HG02678 (cell line): ENCODE data around the gene KIF1C.

ENCODE experiments used
- ATAC-seq: cut with Tn5 transposase; IDR thresholded peaks from one replicate; pipeline ENCODE4 v1.9.1; 2021; ENCODE audit warnings: mild to moderate bottlenecking, moderate library complexity; ENCODE audit not compliant: unreplicated experiment

KIF1C gene

DNA sequence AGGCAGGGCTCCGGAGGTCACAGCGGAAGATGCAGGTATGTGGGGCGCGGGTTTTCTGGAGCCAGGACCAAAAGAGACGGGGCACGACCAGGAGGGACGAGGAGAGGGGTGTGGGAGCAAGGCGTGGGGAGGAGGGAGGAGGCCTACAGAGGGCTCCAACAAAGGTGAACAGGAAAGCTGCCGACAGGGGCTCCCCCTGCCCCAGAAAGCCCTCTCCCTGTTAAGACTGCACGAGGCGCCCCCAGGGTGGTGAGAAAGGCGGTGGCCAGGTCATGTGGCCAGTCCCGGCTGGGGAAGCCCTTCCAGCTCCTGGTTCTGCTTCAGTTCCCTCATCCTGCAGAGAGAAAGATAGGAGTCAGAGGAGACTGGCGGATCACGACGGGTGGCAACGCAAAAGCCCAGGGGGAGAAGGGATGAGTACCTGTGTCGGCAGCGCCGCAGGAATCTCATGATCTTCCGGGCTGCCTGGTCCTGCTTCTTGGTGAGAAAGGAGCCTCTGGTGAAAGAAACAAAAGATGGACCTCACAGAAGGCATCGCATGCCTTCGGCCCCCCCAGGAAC, 29.2 kb upstream of the KIF1C start:
- ATAC-seq = no peak

DNA sequence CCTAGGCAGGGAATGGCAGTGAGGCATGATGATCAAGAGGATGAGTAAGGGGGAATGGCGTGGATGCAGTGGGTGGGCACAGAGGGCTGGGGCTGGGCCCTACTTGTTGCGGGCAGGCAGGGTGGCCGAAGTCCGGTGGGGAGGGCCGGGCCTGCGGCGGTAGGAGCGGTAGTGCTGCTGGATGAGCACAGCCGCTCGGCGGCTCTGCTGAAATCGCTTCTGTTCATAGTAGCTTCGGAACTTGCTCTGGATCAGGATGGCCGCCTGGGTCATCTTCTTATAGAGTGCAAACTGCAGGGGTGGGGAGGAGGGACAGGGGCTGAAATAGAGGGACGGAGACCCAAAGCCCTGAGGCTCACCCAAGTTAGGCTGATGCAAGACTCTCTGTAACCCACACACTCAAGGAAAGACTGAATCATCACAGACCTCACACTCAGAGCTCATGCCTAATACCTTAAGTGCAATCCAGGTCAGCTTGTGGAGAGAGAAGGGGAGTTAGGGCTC, 28.7 kb upstream of the KIF1C start:
- no peak for ATAC-seq

DNA sequence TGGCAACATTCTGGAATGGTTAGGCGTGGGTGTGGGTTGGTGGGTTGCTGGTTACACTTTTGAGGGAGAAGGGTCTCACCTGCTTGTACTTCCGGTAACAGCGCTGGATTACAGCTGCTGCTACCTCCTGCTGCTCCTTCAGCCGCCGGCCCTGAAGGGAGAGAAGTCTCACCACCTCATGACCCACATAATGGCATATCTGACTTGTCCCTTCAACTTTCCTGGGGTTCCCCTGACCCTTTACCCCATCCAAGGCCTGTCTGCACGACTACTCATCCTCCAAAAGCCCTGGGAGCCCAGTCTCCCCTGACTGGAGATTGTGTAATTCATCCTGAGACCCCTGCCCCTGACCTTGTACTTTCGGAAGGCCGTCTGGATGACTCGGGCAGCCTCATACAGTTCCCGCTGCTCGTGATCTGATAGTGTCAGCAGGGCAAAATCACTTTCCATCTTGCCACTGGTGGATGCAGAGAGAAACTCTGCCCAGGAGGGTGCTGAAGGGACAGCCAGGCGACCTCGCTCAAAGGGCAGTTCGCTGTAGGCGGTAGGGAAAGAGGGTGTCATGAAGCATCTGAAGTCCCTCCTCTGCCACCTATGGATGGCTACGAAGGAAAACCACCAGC, 28.1 kb upstream of the KIF1C start:
- ATAC-seq = no peak

DNA sequence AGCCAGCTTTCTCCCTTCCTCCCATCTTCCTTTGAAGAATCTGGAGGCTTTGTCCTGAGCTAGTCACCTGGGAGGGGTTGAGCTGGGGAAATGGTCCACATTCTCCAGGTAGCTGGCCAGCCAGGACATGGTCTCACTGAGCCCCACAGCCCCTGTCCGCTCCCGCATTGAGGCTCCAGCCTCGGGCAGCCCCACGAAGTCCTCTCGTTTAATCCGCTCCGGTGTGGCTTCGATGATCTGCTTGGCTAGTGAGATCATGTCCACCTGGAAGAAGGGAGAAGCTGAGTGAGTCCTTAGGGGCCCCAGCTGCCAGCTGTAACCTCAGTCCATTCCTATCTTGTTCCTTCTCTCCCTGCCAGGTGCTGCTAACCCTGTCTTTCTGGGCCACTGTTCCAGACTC, 27.5 kb upstream of the KIF1C start:
- no peak for ATAC-seq

DNA sequence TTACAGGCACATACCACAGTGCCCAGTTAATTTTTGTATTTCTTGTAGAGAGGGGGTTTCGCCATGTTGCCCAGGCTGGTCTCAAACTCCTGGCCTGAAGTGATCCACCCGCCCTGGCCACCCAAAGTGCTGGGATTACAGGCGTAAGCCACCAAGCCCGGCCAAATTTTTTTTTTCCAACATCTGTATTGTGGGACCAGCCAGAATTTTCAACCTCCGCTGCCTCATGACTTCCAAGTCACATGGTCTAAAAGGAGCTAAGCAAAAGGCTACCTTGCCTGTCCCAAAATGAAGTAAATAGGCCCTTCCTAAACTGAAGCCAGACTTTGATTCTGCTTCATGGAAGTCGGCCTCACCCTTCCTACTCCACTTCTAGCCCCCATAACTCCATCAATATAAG, 25.9 kb upstream of the KIF1C start:
- ATAC-seq = no peak

DNA sequence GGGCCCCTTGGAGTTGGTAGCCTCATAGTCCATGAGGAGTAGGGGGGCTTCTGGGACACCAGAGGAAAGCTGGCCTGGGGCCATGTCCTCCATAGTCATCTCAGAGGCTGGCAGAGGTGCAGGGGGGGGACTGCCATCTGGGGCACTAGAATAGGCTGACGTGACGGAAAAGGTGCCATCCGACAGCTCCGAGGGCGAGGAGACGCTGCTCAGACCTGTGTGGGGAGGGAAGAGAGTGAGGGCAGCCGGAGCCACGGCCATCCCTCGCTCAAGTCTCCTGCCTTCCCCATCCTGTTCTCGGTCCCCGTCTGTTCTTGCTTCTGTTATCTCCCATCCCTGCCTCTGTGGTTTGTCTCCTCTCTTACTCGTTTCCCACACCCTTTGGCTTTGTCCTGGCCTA, 25.4 kb upstream of the KIF1C start:
- no peak for ATAC-seq

DNA sequence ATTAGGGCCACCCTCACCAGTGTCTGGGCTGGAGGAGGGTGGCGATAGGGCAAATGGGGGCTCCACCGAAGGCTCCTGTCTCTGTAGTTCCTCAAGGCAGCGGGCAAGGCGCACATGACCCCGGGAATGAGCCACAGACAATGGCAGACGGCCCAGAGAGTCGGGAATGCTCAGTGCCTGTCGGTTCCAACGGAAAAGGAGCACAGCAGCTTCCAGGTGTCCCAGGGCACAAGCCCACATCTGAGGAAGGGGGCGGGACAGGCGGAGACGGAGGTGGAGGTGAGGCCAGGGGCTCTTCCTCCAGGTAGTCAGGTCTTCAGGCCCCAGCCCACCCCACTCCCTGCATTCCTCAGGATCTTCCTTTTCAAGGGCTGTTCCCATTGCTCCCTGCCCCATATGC, 25.0 kb upstream of the KIF1C start:
- ATAC-seq = no peak

DNA sequence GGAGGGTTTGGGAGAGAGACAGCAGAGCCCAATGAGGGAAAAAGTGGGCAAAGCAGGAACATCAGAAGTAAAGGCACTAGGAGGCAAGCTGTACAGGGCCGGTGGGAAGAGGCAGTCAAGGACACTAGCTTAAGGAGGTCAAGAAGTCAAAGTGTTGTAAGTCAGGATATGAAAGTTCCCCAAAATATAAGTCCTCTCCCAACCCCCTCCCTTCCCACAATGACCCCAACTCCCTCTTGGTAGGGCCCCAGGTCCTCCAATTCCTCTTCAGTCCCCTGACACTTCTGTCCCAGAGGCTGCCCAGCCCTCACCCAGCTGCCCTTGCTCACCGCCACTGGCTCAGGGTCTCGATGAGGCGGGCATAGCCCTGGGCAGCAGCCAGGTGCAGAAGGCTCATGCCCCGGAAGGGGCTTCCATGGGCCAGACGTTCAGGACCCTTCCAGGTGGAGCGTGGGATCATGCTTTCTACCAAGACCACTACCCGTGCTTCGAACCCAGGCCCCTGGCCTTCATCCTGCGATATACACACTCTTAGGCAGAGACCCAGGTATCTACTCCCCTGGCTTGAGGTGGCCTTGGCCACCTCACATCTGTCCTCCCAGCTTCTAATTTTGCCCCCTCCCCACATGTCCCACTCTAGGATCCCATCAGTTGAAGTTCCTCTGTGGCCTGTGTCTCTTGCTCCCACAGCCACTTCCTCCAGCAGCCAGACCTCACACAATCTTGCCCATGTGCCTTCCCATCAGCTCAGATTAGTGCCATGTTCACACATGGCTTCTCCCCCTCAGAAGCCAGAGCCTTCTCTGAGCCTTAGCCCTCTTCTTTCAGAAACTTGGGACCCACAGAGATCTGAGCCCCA, 24.3 kb upstream of the KIF1C start:
- no peak for ATAC-seq

DNA sequence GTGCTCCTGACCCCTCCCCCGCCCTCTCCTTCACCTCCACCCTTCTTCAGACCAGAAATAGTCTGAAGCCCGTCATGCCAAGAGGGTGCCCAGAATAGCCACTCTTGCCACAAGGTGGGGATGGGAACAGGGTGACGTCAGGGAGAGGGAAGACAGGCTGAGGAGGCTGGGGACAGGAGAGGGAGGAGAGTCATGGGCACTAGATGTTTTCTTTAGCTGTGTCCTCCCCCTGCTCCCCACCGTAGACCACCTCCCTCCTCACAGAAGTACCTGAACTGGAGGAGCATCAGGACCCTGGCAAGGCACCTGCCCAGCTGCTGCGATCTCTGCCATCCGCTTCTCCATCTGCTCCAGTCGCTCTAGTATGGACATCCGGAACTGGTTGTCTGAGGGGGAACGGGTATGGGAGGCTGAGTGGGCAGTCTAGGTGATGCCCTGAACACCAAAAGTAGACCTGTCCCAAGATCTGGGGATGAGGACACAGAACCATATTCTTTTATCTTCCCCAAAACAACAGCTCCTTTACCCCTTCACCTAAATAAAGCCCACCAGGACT, 23.6 kb upstream of the KIF1C start:
- no peak for ATAC-seq

DNA sequence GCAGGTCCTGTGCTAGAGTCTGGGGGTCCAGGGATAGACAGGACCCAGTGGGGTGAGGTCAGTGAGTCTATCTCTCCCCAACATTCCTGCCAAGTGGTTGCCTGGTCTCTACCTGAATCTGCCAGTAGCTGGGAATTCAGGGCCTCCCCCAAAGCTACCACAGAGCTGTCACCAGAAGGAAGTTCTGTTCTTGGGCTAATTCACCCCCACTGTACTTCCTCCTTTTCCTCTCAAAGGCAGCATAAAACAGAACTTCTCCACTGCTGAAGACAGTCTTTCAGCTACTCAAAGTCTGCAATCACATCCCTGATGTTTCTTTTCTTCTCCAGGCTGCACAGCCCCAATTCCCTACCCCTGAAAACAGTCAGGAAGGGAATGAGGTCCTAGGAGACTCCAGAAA, 19.0 kb upstream of the KIF1C start:
- ATAC-seq = no peak

DNA sequence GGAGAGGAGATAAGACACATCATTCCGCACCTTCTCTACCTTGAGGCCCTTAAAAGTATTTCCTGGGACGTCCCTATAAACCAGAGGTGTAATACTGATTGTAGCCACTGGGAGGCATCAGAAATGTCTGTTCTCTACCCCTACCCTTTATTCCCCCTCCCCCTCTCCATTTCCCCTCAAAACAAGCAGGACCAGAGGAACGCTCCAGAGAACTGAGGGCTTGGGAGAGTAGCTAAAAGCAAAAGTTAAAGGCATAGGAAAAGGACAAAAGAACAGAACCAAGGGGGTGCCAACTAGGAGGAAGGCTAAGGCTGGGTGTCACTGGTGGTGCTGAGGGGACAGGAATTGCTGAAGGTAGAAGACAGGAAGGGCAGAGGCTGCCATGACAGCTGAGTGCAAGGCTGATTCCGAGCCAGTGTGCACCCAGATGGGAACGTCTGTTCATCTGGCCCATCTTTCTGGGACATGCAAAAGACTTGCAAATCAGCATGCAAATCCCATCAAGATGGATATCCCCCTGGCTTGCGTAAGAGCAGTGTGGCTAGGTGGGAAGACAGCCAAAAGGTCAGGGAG, 17.0 kb upstream of the KIF1C start:
- no peak for ATAC-seq

DNA sequence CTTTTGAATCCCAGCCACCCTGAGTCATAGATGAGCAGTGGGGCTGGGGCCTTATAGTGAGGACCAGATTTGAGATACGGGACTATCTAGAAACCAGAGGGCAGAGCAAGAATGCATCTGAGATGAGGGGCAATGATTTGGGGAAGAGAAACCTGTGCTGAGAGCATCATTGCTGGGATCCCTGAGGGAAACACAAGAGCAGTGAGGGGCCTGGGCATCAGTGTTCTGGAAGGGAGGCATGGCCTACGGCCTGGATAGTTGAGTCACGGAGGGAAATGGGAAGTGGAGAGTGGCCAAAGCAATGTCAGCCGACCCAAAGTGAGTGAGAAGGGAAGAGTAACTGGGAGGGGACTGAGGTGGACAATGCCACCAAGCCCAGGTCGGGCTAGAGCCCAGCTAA, 15.4 kb upstream of the KIF1C start:
- ATAC-seq = no peak

DNA sequence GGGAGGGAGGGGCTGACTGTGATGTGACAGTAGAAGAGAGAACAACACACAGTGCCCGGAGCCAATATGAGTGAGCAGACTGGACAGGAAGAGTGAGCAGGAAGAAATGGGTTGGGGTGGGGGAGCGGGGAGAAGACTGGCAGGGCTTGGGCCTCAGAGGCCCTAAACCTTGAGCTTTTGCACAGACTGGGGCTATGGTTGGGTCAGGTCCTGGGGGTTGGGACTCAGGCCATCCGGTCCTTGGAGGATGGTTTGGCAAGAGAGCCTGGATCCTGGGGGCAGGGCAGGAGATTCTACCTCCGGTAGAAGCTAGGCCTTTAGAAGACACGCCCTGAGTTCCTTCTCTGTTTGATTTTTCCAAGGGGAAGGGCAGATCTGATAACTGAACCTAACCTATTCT, 11.3 kb upstream of the KIF1C start:
- ATAC-seq = no peak

DNA sequence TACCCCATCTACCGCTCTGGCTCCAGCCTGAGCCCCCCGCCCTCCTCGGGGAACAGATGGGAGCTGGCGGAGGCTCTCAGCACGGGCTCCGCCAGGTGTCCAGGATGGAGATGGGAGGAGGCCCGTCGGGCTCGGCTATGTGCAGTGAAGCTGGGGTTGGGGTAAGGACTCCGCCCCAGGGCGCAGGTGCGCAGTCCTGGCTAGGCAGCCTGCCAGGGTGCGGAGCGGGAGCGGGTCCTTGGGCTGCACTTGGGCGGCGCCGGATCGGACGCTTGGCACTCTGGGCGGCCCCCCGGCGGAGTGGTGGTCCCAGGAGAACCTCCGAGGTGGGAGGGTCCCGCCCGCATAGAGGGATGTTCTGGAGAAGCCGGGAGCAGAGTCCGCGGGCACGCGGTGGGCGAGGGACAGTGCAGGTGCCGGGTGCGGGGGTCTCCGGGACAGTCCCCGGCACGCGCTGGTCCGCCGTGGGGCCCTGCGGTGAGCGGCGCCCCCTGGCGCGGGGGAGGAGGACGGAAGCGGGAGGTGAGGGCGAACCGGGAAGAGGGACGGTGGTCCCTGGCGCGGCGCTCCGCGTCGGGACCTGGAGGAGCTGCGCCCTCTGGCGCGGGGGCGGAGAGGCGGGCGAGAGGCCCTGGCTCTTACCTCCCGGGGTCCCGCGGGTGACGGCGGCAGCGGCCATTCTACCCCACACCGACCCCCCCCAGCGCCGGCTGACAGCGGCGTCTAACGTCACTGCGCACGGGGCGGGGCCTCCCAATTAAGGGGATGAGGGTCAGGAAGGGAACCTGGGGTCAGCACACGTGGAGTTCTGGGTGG, 10.6 kb upstream of the KIF1C start, which contains the start of gene CAMTA2:
CAMTA2 (minus strand) TSS at position 725 of the 816 bp plus-strand sequence. CDS start 1,453 bp downstream, outside the sequence.
- ATAC-seq = peak; percentile 74

DNA sequence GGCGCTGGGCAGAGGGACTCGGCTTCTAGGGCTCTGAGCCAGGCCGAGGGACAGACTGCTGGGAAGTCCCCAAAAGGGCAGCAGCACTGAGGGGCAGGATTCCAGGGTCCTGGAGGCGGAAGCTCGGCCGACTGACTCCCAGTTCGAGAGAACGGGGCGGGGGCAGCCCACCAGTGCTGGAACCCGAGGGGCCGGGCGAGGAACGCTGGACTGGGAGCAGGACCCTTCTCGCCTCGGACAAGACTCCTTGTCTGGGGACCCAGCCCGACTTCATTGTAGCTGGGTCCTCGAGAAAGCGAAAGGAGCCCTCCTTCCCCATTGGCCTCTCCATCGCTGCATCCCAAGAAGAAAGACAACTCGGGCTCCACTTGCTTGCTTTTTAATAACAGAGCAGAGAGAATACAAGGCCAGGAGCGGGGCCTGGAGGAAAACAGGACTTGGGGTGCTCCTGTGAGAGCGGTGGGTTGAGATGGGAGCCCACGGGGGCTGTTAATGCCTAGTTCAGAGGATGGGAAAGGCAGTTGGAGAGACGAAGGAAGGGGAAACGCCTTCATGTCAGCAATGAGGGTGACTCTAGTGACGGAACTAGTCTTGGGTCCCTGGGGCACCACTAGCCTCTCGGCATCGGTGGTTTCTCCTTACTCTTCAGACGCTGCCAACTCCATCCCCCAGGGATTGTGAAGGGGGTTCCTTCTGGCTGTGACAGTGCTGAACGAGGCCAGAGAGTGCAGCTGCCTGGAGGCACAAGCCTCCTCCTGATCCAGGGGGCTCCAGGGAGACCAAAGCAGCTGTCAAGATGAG, 9.8 kb upstream of the KIF1C start:
- ATAC-seq = no peak

DNA sequence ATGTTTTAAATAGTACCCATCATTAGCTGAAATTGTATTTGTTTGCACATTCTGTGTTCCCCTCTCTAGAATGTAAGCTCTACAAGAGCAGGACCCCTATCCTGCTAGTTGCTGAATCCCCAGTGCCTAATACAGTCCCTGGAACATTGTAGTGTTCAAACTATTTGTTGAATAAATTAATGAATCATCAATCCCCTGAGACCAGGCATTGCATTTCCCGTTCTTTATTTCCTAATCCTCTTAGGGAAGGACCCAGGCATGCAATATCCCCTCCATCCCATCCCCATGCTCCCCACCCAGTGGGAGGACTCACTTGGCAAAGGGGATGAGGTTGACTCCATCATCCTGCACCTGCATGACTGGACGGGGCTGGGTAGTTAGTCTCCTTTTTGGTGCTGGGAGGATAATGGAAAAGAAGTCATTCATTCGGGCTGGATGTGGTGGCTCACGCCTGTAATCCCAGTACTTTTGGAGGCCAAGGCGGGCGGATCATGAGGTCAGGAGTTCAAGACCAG, 3.6 kb upstream of the KIF1C start:
- no peak for ATAC-seq

DNA sequence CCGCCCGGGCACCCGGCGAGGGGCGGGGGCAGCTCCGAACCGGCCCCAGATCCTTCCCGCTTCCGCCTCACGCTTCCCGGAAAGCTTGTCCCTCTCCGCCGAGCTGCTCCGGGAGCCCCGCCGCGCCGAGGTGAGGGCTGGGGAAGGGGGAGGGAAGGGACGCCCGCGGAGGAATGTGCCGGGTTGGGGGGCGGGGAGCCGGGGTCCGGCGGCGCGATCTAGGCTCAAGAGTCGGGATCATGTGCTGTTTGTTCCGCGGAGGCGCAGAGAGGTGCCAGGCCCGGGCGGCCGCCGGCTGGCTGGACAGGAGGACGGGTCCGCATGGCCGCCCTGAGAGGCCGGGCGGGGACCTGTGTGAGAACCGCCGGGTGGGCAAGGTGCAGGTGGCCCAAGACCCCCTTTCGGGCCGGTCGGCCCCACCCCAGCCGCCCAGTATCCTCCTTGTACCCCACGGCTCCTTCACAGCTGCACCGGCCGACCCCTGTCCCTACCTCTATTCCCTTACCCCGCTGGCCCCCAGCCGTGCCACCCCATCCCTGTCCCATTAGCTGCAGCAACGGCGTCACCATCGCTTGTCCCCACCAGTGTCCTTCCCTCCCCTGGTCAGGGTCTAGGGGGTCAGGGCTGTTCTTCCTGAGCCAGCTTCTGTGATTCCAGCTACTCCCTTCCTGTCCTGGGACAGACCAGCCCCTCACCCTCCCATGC, 429 bp downstream of the KIF1C start:
- ATAC-seq = peak; percentile 5

DNA sequence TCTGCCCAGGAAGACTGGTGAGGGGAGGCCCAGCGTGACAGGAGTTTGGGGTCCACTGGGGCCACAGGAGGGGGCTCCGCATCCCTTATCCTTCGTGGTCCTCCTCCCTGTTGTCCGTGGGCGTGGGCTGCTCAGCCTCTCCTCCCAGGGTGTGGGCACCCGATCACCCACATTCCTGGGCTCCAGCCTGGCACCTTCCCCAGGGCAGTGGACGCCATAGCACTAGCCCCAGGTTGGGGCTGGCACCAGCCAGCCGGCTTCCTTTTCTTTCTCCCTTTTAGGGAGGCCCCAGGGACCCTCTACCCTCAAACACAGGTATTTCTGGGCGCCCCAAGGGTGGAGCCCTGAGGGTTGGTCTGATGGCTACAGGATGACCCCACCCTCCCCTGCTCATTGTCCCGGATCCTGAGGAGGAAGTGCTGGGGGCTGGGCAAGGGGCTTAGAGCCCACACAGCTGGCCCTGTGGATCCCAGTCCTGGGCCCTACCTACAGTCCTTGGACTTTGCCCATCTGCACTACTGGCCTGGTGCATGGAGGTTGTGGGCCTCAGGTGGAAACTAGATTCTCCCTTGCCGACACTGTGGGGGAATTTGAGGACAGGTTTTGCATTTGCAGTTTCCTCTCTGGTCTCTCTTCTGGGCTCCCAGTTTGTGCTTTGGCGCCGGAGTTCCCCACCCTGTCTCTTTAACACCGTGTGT, 1.1 kb downstream of the KIF1C start:
- no peak for ATAC-seq
